NCI-H1092 treated with DMSO at 0.1 percent for 48 hours (cell line): ENCODE results near the gene TMEM184A.
A peak's percentile ranks its signal among the peaks of the same experiment; 100 is the strongest.

Experiments used
- DNase-seq: peaks from one replicate; lab custom pipeline; 2025; lab: John Stamatoyannopoulos, UW

TMEM184A gene

GRCh38 chr7:1555813-1556543 is at the start of gene TMEM184A:
Gene TMEM184A, minus strand, starts transcription at chr7:1556205. Its CDS starts 721 bp downstream, at chr7:1555484.
- peak; percentile 94 for DNase-seq

GRCh38 chr7:1604383-1604782 is 48.4 kb upstream of the TMEM184A start:
- DNase-seq = no peak

GRCh38 chr7:1603346-1604225 is 47.6 kb upstream of the TMEM184A start:
- no peak for DNase-seq

DNA sequence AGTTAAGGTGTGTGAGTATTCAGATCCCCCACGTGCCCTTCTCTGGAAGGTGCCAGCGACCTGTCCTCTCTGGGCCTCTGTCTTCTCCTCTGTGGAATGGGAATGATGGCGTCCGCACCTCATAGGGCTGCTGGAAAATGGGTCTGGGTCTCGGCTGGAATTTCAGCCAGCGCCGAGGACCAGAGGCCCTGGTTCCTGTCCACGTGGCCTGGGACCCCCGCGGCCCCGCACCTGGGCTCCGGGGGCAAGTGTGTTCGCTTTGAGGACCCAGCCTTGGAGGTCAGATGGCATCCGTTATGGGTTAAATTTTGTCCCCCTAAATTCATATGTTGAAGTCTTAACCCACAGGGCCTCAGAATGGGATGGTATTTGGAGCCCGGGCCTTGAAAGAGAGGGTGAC is 46.4 kb upstream of the TMEM184A start:
- DNase-seq = no peak

DNA sequence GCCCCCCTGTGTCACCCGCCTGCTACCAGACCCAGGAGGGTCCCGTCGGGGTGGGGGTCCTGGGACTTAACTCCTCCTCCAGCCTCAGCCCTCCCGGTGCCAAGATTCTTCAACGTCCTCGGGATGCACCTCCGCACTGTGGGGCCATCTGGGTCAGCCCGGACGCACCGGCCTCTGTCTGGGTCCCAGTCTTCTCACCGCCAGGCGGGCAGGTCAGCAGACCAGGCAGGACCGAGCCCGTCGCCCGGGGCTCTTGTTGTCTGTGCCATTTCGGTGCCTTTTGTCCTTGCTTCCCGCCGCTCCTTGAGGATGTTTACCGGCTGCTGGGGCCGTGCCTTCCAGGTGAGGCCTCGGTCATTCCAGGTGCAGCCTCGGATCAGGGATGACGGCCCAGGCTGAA is 46.0 kb upstream of the TMEM184A start:
- no peak for DNase-seq

DNA sequence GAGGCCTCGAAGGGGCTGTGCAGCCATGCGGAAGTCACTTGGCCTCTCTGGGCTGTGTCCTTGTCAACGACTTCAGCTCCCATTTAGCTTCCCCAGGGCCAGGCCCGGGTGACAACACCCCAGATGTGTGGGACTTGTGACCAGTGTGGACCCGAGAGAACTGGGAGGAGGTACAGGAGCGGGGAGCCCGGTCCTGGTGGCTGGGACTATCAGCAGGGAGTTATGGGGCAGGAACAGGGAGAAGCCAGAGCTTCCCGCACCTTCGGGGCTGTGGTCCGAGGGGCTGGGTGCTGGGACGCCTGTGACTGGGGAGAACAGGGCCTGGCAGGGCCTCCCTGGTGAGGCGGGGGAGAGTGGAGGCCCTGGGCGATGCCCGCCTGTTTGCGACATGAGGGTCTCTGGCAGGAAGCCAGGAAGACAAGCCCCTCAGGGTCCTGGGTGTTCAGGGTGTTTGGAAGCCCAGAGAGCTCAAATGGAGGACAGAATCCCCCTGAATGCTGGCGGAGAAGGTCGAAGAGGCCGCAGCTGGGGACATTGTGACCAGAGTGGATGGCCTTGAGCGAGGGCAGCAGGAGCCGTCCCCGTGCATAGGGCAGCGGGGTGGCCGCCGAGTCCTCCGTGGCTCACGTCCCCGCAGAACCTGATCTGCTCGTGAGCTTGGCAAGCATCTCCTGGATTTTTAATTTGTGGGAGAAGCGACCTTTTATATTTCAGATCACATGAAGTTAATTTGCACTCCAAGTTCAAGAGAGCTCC is 43.8 kb upstream of the TMEM184A start:
- no peak for DNase-seq

DNA sequence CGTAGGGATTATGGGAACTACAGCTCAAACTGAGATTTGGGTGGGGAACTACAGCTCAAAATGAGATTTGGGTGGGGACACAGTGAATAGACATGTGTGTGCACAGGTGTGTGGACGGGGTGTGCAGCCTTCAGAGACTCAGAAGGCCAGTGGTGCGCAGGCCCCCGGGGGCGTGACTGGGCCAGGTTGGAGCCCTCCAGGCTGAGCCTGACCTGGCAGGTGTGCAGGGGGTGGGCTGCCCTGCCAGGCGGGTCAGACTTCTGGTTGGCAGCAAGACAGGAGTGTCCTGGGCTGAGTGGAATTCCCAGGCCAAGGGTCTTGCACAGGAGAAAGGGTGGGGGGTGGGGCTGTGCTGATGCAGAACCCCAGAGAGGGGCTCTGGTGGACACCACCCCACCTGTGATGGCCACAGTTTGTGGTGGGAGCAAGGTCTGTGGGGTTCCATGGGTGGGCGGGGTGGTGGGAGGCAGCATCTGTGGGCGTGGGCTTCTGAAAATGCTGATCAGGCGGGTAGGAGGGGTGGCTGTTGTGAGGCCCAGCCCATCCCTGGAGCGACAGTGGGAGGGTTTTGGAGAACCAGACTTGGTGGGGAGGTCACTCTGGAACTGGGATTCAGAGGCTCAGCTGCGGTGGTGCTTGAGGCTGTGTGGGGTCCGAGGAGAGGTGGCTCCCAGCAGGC is 43.1 kb upstream of the TMEM184A start:
- no peak for DNase-seq

GRCh38 chr7:1598286-1598685 is 42.3 kb upstream of the TMEM184A start:
- DNase-seq = no peak

DNA sequence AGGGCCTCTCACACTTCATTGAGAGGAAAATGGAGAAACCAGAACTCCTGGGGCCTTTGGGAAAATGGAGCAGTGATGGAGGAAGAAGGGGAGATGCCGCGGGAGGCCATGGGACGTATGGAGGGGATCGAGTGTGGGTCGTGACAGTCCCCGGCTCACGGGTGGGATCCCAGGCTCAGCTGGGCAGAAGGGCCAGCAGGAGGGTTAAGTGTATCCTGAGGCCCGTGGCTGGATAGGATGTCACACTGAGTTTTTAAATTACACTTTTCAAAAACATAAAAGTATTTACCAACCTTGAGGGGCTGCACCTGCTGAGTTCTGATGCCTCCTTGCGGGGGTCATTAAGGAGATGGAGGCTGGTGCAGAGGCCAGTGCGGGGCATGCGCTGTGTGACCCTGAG is 41.8 kb upstream of the TMEM184A start:
- no peak for DNase-seq

GRCh38 chr7:1597066-1597760 is 41.2 kb upstream of the TMEM184A start:
- no peak for DNase-seq

DNA sequence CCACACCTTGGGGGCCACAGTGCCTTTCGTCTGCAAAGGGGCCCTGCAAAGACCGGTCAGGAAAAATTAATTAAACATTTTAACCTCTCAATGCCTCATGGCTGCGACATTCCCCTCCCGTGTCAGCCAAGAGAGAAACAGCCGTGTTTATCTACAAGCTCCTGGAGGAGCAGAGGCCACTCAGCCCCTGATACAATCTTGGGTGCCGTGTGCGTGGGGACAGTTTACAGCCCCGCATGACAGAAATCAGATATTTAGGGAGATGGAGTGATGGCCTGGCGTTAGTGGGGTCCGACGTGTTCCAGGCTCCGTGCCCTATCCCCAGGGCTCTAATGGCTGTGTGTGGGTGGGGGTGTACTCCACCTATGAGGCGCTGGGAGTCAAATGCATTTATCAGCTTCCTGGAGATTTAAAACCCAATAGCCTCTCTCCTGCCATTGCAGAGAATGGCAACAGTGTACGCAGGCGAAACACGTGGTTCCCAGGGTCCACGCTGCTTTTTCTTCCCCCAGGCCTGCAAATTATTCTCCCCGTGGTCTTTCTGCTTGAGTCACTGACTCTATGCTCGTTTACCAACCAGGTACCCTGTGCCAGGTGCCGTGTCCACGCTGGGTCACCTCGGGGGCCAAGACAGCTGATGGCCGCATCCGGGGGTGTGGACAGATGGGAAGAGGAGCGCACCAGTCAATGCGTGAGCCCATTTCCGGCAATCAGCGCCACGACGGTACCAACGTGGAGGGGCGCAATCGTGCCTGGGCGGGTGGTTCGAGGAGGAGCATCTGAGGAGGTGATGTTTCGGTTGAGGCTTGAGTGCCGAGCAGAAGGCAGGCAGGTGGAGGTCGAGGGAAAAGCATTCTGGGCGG is 40.4 kb upstream of the TMEM184A start:
- DNase-seq = no peak

DNA sequence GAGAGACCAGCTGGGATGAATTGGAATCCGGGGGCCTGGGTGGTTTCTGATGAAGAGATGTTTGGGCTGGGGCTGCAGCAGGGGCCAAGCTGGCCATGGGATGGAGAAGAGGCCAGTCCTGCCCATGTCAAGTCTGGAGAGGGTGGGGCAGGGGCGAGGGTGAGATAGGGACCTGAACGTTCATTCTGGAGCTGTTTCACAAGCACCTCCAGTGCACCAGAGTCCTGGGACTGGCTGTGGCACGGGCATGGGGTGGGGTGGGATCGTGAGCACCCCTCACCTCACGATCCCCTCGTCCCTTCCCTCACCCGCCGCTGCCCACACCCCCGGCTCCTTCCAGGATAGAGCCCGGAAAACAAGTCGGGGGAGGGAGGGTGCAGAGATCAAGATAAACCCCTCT is 39.6 kb upstream of the TMEM184A start:
- no peak for DNase-seq

GRCh38 chr7:1595027-1595426 is 39.0 kb upstream of the TMEM184A start:
- DNase-seq = no peak

GRCh38 chr7:1593904-1594421 is 38.0 kb upstream of the TMEM184A start:
- no peak for DNase-seq

- no peak for DNase-seq
Observed at GRCh38 chr7:1593091-1593866, 37.3 kb upstream of the TMEM184A start.

GRCh38 chr7:1592299-1592871 is 36.4 kb upstream of the TMEM184A start:
- no peak for DNase-seq

DNA sequence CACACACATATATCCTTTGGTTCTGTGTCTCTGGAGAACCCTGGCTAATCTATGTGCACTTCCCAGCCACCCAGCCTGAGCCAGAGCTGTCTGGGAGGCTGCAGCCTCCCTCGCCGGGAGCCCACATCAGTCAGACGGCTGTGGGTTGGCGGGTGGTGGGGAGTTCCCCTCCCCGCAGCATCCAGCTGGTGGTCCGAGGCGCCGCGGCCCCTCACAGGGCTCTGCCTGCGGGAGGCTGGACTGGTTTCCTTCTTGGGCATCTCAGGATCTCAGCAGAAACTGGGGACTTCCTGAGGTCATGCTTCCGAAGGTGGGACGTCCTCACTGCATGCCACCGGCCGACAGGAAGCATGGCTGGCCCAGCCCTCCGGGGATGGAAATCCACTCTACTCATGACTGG is 35.9 kb upstream of the TMEM184A start:
- no peak for DNase-seq

DNA sequence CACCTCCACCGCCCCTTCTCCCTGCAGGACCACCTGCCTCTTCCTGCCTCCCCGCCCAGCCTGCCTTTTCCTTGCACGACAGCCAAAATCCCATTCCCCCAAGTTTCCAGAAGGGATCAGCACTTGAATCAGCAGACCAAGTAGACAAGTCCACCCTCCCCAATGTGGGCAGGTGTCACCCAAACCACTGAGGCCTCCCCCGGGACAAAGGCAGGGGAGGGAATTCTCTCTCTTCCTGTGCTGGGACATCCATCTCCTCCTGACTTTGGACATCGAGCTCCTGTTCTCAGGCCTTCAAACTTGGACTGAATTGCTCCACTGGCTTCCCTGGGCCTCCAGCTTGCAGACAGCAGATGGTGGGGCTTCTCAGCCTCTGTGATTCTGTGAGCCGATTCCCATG is 35.4 kb upstream of the TMEM184A start:
- DNase-seq = no peak

DNA sequence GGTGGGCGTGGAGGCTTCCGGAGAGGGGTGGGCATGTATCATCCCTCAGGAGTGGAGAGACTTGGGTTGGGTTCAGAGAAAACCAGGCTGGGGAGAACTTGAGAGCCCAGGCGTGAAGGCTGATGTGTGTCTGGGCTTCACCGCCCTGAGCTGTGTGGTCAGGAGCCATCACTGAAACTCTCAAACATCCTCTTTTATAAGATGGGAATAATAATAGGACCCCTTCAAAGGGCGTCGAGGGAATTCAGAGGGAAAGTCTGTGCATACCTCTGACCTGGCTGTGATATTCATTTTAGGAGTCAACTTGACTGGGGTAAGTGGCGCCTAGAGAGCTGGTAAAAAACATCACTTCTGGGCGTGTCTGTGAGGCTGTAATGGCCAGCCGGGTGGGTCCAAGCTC is 34.9 kb upstream of the TMEM184A start:
- no peak for DNase-seq
